GM18873 (cell line): ENCODE measurements around the gene UBE2E1.

Source experiments
- ATAC-seq: cut with Tn5 transposase; IDR thresholded peaks from one replicate; pipeline ENCODE4 v1.9.1; 2021; ENCODE audit warnings: mild to moderate bottlenecking, moderate library complexity, moderate number of reproducible peaks; ENCODE audit not compliant: unreplicated experiment, low FRiP score

The UBE2E1 gene

GRCh38 chr3:23817508-23818223 lies 11.9 kb downstream of the UBE2E1 start:
- no peak for ATAC-seq

DNA sequence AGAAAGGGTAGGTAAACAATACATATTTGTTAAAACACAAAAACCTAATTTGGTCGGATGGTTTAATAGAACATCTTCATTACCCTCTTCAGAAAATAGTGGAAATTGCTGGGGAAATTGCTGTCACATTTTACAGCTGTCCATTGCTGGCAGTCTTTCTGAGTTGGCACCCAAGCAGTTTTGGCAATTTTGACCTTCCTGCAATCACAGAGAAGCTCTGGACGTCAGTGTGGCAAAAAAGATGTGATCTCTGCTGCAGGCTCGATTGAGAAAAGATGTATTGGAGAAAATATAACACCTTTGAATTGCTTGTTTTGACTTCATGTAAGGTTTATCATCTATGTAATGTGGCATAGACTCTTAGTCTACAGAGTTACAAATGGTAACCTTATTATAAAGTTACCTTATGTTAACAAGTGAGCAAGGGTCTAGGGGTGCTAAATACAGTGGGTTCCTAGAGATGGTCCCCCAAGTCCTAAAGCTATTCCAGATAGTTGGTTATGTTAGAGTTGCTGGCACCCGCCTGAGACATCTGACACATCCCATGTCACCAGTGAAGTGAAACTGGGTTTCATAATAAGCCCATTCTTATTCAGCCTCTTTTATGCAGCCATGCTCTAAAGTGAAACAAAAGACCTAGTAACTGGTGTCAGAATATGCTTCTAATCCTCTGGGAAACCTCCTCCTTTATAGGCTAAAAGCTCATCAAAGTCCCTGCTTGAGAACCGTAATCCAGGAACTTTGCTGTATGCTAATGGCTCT lies 14.0 kb downstream of the UBE2E1 start:
- no peak for ATAC-seq

DNA sequence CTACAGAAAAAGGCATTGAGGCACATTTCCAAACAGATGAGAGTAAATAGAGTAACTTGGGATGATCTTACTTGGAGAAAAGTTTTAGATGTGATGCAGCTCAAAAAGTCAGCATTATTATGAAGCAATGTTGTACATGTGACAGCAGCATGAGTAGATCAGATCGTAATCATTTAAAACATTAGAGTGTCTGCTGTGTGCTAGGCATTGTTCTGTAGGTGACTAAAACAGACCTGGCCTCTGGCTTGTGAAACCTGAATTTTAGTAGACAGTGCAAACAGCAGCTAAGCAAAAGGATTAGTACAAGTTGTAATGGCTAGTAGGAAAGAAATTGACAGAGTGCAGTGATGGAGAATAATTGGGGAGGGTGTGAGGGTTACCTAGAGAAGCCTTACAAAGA lies 15.1 kb downstream of the UBE2E1 start:
- ATAC-seq = no peak

- ATAC-seq = no peak
Observed at GRCh38 chr3:23821858-23822257, 16.1 kb downstream of the UBE2E1 start.

- ATAC-seq = no peak
Observed at GRCh38 chr3:23822559-23822958, 16.8 kb downstream of the UBE2E1 start.

- ATAC-seq = no peak
Observed at GRCh38 chr3:23823620-23824019, 17.9 kb downstream of the UBE2E1 start.

DNA sequence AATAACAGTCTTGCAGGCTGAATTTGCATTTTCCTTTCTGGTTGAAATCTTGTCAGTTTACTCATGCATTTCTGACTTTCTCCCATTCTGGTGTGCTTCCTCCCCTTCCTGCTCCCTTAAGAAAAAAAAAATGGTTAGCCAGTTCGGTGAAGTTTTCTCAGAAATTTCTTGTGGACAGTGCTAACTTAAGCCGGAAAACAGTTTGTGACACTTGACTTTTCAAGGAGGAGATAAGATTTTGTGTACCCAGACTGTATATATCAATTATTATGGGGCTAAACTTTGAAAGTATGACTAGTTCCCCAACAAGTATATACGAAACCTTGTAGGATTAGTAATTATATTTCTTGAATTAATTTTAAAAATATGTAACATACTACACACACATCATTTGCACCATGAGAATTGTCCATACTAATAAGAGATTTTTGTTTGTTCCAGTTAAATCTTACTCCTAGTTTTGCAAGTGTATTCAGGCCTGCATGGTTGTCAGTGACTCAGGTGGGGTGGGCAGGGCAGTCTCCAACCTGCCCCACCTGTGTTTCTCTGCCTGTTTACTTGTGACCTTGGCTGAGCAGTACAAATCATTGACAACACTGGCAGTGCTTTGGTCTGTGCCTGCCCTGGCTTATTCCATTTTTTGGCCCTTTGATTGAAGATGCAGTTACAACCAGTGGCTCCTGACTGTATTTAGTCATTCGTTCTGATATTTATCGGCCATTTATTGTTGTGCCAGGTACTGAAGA lies 19.1 kb downstream of the UBE2E1 start:
- ATAC-seq = no peak

GRCh38 chr3:23825802-23826201 lies 20.0 kb downstream of the UBE2E1 start:
- ATAC-seq = no peak

DNA sequence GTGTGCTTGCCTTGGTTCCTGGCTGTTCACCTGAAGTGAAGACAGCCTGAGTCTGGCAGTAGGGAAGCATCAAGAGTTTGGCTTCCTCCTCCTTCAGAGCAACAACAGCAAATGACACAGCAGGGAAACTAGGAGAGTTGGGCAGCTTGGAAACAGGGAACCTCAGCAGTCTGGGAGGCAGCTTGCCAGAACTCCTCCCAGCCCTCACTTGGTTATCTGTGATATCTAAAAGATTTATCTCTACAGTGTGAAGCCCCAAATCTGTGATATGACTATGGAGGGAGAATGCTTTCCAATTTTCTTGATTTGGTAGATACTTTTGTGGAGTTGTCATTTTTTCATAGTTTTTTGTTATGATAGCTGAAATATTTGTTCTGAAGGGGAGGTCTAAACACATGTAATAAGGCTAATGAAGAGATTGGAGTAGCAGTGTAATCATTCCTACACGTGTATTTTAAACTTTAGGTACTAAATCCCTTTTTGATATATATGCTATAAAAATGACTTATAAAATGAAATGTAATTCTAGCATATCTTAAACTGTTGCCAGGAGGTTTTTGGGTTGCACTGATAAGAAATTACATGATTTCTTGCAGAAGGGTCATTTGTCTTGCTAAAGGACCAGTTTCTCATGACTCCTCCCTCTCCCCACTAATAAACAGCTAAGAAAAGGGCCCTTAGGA lies 20.8 kb downstream of the UBE2E1 start:
- no peak for ATAC-seq

DNA sequence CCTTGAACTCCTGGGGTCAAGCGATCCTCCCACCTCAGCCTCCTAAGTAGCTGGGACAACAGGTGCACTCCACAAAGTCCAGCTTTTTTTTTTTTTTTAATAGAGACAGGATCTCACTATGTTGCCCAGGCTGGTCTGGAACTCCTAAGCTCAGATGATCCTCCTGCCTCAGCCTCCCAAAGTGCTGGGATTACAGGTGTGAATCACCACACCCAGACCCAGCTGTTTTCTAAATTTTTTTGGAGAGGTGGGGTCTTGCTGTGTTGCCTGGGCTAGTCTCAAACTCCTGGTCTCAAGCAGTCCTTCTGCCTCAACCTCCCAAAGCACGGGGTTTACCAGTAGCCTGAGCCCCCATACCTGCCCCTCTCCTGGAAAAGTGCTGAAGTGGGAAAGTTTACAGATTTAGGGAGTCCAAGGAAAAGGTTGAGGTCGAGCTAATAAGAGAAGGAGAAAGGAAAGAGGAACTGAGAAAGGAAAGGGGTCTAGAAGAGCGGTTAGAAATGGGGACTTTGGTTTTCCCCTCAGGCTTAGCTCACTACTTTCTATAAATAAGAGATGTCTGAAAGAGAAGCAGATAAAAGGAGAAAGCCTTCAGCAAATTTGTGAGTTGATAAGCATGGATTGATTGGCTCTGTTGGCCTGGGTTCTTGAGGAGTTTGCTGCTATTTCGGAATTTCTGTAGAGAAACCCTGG lies 23.6 kb downstream of the UBE2E1 start:
- ATAC-seq = peak; percentile 63

DNA sequence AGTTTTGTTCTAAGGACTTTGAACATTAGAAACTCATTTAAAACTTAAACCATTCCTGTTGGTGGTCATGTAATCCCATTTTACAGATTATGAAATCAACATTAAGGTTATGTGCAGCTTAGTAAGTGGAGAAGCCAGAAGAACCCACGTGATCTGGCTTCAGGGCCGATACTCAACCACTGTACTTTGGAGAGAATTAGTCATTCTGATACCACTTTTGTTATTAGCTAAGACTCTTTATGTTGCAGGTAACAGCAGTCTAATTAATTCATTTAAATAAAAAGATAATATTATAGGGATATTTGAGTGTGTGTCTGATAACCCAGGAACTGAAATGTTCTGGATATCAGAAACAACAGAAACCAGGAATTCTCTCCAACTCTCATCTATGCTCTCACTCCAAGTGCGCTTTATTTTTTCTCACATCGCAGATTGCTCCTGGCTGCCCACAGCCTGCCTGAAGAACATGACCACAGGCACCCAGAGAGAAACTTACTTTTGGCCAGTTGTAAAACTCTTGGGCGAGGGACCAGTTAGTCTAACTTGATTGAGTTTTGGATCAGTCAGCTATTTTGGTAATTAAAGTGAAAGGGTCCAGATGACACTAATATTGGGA lies 25.2 kb downstream of the UBE2E1 start:
- ATAC-seq = peak; percentile 83

DNA sequence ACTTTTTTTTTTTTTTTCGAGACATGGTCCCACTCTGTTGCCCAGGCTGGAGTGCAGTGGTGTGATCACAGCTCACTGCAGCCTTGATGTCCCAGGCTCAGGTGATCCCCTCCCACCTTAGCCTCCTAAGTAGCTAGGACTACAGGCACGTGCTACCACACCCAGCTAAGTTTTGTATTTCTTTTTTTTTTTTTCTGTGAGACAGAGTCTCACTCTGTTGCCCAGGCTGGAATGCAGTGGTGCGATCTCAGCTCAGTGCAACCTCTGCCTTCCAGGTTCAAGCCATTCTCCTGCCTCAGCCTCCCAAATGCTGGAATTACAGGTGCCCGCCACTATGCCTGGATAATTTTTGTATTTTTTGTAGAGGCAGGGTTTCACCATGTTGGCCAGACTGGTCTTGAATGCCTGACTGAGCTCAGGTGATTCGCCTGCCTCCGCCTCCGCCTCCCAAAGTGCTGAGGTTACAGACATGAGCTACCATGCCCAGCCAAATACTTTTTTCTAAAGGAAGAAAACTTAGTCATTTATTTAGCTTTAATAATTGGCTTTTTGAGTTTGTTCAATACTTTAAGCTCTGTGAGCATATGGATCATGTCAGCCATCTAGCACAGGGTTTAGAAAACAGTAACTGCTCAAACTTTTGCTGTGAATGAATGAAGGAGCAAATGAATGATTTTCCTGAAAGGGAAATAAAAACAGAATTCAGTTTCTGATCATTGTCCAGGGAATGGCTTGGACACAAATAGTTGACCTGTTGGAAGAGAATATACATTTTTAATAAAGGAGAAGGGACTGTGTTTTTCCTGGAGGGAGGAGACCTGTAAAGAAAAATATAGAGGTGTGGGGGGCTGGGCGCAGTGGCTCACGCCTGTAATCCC lies 26.0 kb downstream of the UBE2E1 start:
- ATAC-seq = no peak

DNA sequence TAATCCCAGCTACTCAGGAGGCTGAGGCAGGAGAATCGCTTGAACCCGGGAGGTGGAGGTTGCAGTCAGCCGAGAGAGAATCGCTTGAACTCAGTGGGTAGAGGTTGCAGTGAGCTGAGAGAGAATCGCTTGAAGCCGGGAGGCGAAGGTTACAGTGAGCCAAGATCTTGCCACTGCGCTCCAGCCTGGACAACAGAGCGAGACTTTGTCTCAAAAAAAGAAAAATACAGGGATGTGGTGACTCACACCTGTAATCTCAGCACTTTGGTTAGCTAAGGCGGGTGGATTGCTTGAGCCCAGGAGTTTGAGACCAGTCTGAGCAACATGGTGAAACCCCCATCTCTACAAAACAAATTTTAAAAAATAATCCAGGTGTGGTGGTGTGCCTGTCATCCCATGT lies 26.8 kb downstream of the UBE2E1 start:
- no peak for ATAC-seq

DNA sequence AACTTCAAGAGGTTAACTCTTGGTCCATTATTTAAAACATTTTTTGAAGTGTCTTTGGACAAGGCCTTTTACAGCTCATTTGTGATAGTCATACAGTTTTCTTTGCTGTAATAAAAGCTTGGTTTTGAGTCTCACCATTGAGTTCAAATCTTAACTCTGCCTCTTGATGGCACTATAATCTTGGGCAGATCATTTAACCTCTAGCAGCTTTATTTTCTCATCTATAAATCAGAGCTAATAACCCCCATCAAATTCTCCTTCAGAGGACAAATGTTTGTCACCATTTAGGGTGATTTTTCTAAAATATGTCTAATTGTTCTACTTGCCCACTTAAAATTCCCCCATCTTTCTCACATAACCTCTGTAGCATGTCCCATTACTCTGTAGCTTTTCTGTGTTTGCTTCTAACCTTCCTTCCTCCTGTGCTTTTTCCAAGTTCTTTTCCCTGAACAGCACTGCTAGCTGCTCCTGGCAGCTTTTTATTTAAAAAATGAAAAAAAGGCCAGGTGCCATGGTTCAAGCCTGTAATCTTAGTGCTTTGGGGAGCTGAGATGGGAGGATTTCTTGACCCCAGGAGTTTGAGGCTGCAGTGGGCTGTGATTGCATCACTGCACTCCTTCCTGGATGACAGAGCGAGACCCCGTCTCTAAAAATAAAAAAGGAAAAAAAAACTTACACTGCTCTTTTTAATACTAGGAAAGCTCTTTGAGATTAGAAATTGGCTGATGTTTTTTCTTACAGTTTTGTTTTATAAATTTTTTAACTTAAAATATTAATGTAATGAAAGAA lies 28.5 kb downstream of the UBE2E1 start:
- no peak for ATAC-seq

GRCh38 chr3:23835087-23835486 lies 29.3 kb downstream of the UBE2E1 start:
- ATAC-seq = no peak

DNA sequence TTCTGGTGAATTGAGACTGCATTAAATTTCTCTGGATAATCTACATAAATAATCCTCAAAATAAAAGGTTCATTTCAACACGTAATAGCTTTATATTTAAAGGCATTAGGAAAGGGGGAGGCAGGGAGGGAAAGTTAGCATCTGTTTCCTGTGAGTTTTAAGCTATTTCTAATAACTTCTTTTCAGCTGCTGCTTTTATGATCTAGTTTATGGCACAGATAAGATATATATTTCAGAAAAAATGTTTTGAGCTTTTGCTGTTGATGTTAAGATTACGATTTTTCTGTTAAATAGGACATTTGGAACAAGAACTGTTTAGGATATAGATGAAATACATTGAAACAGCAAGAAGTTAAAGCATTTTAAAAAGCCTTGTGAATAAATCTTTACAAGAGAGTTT lies 30.0 kb downstream of the UBE2E1 start:
- no peak for ATAC-seq

DNA sequence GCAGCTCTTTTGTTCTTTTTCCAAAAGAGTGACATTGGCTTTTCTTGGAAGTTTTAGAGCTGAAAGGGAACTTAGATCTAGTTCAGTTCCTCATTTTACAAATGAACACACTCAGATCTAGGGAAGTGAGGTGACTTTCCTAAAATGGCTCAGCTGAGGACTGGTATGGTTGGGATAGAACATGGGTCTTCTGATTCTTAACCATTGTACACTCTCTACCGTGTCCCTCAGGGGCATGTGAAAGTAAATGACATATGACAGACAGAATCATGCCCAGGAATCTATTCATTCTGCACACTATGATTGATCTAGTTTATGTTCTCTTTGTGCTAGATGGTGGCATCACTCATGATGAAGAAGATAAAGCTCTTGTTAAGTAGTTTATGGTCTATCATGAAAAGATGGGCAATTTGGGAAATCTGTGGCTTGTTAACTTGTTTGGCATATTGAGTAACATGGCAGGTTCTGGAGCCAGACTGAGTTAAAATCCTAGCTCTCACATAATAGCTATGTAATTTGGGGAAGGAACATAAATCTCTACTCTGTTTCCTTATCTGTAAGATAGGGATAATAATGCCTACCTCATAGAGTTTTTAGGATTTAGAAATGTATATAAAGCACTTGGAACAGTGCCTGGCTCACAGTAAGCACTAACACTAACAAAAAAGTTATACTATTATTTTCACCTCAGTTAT lies 30.9 kb downstream of the UBE2E1 start:
- ATAC-seq = no peak
